ENCODE measurements around the gene GAGE12G.
"Not testable (repeated sequence)": the region's sequence is repeated elsewhere in the genome, so short reads cannot be mapped to it uniquely, and the experiment has no call there.

The GAGE12G gene

GRCh38 chrX:49570100-49570499 is at the start of gene GAGE12G:
TSS of gene GAGE12G (plus strand) at chrX:49570400. CDS start at chrX:49571555, 1,155 bp downstream.
- DNase-seq: not testable (repeated sequence)

- not testable (repeated sequence) for DNase-seq
Measured at GRCh38 chrX:49531877-49532276, 38.3 kb upstream of the GAGE12G start, which contains the start of gene GAGE12C. TSS of gene GAGE12C (plus strand) at chrX:49532177. CDS start at chrX:49533332, 1,155 bp downstream.

GRCh38 chrX:49541433-49541832 is 28.8 kb upstream of the GAGE12G start, which contains the start of gene GAGE12D:
TSS of gene GAGE12D (plus strand) at chrX:49541733. CDS start at chrX:49542888, 1,155 bp downstream.
- not testable (repeated sequence) for DNase-seq

- DNase-seq: not testable (repeated sequence)
Measured at GRCh38 chrX:49550989-49551388, 19.2 kb upstream of the GAGE12G start, which contains the start of gene GAGE12E. TSS of gene GAGE12E (plus strand) at chrX:49551289. CDS start at chrX:49552444, 1,155 bp downstream.

GRCh38 chrX:49560542-49560941 is 9.7 kb upstream of the GAGE12G start, which contains the start of gene GAGE12F:
TSS of gene GAGE12F (plus strand) at chrX:49560842. CDS start at chrX:49561997, 1,155 bp downstream.
- not testable (repeated sequence) for DNase-seq

- DNase-seq: not testable (repeated sequence)
Measured at GRCh38 chrX:49568728-49569127, 1.5 kb upstream of the GAGE12G start.

GRCh38 chrX:49569152-49569551 is 1.0 kb upstream of the GAGE12G start:
- not testable (repeated sequence) for DNase-seq

- DNase-seq: not testable (repeated sequence)
Measured at GRCh38 chrX:49579649-49580048, 9.4 kb downstream of the GAGE12G start, which contains the start of gene GAGE12H. TSS of gene GAGE12H (plus strand) at chrX:49579949. CDS start at chrX:49581104, 1,155 bp downstream.

GRCh38 chrX:49589196-49589595 is 19.0 kb downstream of the GAGE12G start, which contains the start of gene GAGE2A:
TSS of gene GAGE2A (plus strand) at chrX:49589496. CDS start at chrX:49590651, 1,155 bp downstream.
- DNase-seq: not testable (repeated sequence)

GRCh38 chrX:49589769-49590478 is 19.7 kb downstream of the GAGE12G start:
- not testable (repeated sequence) for DNase-seq

GRCh38 chrX:49590488-49590887 is 20.3 kb downstream of the GAGE12G start:
- not testable (repeated sequence) for DNase-seq

- DNase-seq: not testable (repeated sequence)
Measured at GRCh38 chrX:49598720-49599119, 28.5 kb downstream of the GAGE12G start, which contains the start of gene GAGE1. TSS of gene GAGE1 (plus strand) at chrX:49599020. CDS start at chrX:49600175, 1,155 bp downstream.

- DNase-seq: no peak
Measured at GRCh38 chrX:49610718-49611310, 40.6 kb downstream of the GAGE12G start.

- DNase-seq: no peak
Measured at GRCh38 chrX:49618574-49618973, 48.4 kb downstream of the GAGE12G start.

Data from activated T-cell treated with anti-CD3 and anti-CD28 coated beads, Interleukin-2, amount 50 U/mL, for 1 hour (primary cell).